GDM1 (cell line): ENCODE measurements around the gene CELF4.

ENCODE experiments used
- DNase-seq: peaks from one replicate; lab custom pipeline; 2025; lab: John Stamatoyannopoulos, UW

CELF4 gene

GRCh38 chr18:37412333-37412732 lies 153.3 kb downstream of the CELF4 start:
- no peak for DNase-seq

GRCh38 chr18:37409878-37410277 lies 155.7 kb downstream of the CELF4 start:
- DNase-seq = no peak

DNA sequence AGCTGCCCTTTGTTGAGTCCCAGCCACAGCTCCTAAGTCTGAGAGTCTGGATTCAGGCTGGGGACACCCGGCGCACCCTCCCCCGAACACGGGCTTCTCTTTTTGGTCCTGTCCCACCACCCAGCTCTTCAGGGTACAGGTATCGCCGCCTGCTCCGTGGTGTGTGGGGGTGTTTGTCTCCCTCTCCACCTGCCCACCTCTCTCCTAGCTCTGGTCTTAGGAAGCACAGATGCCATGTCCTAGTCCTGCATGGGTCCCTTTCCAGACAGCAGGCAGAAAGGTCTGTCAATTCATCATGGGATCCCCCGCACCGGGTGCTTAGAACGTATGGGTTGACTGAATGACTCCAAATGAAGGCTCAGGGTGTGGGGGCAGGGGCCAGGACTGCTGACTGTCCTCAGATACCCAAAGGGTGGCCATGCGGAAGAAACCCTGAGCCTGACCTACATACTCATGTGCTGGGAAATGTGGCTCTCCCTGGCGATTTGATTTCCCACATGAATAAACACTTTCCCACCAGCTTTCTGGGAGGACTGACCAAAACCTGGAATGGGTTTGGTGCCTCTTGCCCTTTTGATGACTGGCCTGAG lies 156.8 kb downstream of the CELF4 start:
- no peak for DNase-seq

GRCh38 chr18:37407571-37407970 lies 158.0 kb downstream of the CELF4 start:
- DNase-seq = no peak

GRCh38 chr18:37405772-37406171 lies 159.8 kb downstream of the CELF4 start:
- DNase-seq = no peak

GRCh38 chr18:37405229-37405628 lies 160.4 kb downstream of the CELF4 start:
- no peak for DNase-seq

DNA sequence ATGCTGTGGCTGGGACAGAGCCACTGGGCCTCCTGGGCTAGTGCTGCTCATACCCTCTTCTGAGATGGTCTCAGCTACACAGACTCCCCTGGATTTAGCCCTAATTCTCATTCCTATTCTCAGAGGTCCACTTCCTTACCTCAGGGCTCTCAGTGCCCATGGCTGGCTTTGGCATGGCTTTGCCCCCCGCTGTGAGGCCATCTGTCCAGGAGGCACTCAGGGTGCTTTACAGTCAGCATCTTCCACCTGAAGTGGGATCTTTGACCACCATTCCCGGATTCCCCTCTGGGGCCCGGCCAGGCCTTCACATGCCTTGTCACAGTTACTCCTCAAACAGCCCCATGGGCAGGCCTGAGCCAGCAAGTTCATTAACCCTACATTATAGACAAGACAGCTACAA lies 161.8 kb downstream of the CELF4 start:
- DNase-seq = no peak

DNA sequence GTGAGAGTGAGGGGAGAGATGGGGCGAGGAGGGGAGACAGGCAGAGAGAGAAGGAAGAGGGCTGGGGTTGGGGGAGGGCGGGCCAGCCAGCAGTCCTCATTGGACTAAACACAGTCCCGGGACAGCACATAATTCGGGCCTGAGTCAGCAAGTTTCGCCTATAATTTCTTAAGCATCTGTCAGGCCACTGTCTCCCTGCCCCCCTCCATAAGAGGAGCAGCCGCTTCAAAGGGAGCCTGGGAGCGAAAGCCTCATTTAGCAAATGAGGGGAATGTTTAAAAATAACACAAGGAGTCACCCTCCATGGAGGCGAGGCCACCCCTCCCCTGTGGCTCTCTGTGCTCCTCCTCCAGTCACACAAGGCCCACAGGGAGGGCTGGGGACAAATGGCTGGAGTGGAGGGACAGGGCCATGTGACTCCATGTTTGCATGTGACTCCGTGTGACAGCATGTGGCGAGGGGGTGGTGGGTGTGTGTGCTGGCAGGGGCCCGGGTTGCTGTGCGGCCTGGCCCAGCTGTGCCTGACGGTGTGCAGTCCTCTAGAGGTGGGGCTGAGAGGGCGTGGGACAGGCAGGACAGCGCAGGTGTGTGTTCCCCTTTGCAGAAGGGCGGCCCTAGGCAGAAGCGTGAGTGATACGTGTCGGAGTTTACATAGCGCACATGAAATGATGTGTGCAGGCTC lies 162.4 kb downstream of the CELF4 start:
- DNase-seq = no peak

DNA sequence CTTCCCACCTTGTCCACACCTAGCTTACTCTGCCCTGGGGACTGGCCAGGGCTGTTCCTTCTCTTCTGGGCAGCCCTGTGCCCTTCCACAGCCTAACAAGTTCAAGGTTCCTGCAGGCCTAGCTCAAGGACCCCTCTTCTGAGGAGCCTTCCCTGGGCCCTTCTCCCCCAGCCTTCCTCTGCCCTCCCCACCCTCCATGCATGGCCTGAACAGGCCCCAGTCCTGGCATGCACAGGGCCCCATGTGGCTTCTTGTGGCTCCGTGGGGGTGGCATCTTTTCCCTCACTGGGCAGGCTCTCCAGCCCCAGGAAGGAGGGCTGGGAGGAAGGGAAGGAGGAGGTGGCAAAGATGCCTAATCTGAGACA lies 162.9 kb downstream of the CELF4 start:
- no peak for DNase-seq

GRCh38 chr18:37400802-37401201 lies 164.8 kb downstream of the CELF4 start:
- DNase-seq = no peak

GRCh38 chr18:37398248-37398920 lies 167.2 kb downstream of the CELF4 start:
- DNase-seq = no peak

- no peak for DNase-seq
These were observed 167.8 kb downstream of the CELF4 start for GRCh38 chr18:37397814-37398213.

DNA sequence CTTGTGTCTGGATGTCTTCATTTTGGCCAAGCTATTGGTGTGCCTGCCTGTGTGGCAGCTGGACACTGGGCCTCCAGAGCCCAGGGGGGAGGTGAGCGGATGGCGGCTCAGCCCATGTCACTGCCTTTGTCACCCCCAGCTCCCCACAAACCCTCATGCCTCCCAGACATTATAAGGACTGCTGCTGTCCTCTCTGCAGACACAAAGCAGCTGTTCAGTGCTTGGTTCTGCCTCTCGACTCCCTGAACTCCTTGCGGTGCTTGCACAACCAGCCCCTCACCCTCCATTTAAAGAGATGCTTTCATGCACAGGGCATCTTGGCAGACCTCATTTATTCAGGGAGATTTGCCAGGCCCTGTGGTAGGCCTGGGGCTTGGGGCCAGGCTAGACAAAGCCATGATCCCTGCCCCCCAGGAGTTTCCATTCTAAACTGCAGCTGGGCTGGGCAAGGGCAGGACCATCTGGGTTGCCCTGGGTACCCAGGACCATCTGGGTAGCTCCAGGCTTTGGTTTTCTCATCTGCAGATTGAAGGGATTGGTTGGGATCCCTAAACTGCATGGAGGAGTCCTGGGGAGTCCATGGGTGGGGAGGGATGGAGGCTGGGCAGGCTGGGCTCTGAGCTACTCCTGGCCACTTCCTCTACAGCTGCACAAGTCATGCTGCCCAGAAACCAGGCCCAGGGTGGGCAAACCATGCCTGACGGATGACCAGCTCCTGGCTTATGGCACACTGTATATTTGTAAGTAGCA lies 168.5 kb downstream of the CELF4 start:
- no peak for DNase-seq

DNA sequence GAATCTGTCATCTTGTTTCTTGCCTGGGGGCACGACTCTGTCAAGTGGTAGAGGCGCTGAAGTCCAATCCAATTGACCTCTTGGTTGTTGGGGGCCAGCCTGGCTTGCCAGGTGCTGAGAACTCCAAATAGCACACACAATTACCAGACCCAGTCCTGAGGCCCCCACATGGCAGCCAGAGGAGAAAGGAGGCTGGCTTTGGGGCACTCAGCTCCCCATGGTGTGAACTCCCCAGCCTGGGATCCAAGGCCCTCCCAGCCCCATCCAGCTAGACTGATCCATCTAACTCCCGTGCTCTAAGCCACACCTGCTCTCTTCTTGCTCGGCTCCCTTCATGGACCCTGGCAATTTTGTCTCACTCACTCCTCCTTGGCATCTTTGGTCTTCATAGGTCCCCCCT lies 170.0 kb downstream of the CELF4 start:
- DNase-seq = no peak

DNA sequence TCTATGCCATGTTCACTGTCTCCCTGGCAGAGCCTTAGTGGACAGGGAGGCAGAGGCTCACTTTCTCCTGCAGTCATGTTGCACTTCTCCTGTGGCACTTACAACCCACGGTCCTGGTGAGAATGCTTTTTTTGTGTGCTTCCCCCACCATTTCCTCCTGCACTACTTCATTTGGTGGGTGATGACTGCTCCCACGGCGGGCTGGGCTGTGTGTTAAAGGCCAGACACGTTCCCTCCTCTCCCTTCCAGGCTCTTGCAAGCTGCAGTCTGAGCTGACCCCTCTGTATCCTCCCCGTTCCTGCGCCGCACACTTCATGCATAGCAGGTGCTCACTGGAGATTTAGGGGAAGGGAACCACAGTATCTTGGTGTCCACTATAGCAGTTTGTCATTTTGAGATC lies 170.5 kb downstream of the CELF4 start:
- no peak for DNase-seq

DNA sequence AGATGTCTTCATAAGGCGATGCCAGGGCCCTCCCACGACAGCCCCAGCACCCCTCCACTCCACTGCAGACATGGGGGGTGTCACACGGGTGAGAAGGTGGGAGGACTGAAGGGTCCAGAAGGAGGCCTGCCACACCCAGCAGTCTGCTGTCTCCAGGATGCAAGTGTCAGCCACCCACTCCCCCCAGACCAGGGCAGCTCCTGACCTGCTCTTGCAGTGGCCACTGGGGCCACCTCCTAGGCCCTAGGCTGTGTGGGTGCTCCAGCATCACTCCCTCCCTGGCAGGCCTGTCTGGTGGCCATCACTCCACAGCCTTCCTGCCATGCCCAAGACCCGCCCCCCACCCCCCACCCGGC lies 171.0 kb downstream of the CELF4 start:
- no peak for DNase-seq

GRCh38 chr18:37393945-37394609 lies 171.5 kb downstream of the CELF4 start:
- DNase-seq = no peak

DNA sequence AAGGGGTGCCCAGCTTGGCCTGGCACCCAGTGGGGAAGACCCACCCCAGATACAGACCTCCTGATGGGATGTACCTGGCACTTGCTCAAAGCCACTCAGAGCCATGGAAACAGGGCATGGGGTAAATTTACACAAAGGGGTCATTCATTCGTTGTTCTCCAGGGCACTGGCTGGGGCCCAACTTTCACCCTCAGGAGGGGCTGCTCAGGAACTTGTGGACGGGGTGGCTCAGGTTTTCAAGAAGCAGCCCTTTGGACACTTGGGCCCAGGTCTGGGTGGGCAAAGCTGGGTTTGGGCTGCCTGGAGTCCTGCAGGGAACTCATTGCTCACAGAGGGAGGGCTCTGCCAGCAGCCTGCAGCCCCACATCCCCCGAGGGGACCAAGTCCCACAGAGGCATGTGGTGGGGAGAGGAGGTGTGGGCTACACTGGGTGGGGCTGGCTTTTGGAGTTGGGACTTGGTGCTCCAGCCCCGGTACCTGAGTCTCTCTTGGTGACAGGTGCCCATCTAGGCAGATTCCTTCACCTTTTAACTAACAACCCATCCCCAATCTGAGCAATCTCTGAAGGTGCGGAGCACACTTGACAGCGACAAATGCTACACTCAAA lies 172.3 kb downstream of the CELF4 start:
- DNase-seq = no peak

DNA sequence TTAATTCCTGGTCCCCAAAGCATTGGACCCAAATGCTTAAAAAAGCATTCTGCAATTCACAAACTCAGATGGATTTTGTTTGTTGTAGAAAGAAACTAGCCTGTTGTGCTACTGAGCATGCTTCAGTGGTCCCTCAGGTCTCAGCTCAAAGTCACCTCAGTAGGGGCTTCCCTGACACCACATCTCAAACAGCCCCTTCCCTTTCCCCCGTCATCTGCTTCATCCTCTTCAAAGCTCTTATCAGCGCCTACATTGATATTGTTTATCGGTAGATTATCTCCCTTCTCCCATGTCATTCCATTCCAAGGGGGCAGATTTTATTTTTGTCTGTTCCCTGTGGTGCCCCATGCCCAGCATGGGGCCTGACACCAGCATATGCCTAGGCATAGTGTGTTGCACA lies 172.9 kb downstream of the CELF4 start:
- no peak for DNase-seq

DNA sequence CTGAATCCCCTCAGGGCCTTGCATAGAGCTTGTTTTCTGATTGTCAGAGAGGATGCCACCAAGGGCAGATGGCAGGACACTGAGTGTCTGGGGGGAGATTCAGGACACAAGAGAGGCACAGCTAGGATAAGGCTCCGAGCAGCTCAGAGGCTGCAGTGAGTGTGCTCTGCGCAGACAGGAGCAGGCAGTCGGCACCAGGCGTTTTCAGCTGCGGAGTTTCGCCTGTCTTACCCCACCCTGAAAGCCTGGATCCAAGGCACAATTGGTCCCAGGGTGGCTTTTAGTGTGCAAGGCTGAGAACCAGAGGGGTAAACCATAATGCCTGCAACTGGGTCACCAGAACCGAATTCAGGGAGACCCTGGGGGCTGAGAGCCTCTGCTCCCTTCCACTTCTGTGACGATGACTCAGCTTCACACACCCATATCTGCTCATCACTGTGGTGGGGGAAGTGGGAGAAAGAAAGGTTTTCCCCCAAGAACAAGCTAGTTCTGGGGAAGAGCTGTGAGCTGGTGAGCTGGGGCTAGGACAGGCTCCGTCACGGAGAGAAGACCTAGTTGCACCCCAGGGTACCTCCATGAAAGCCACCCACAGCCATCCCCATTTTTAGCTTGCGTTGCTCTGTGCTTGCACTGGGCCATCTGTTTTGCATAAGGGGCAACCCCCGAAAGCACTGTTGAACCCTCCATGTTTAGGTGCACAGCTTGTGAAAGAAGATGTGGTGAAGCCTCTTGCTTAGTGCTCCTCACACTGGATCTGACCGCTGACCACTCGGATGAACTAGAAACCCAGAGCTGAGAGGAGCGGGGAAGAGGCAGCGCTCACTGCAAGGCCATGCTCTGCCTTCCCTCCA lies 173.7 kb downstream of the CELF4 start:
- DNase-seq = no peak

- no peak for DNase-seq
These were observed 174.4 kb downstream of the CELF4 start for GRCh38 chr18:37391156-37391555.
